Measurements from ENCODE around the gene KRT86.
"Not testable (repeated sequence)": the region's sequence is repeated elsewhere in the genome, so short reads cannot be mapped to it uniquely, and the experiment has no call there.

The KRT86 gene

DNA sequence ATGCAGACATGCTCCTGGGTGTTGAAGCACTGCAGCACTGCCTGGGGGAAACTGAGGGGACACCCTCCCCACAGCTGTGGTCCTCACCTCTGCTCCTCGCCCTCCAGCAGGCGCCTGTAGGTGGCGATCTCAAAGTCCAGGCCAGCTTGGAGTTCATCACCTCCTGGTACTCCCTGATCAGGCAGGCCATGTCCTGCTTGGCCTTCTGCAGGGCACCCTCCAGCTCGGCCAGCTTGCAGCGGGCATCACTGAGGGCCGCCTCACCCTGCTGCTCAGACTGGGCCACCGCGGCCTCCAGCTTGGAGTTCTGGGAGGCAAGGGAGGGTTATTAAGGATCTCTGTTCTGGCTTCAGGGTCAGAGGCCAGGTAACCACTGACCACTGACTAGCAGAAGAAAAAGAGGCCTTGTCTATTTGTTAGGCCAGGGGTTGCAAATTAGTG, 22.2 kb upstream of the KRT86 start:
- not testable (repeated sequence) for DNase-seq (ENCODE audit: low spot score)

DNA sequence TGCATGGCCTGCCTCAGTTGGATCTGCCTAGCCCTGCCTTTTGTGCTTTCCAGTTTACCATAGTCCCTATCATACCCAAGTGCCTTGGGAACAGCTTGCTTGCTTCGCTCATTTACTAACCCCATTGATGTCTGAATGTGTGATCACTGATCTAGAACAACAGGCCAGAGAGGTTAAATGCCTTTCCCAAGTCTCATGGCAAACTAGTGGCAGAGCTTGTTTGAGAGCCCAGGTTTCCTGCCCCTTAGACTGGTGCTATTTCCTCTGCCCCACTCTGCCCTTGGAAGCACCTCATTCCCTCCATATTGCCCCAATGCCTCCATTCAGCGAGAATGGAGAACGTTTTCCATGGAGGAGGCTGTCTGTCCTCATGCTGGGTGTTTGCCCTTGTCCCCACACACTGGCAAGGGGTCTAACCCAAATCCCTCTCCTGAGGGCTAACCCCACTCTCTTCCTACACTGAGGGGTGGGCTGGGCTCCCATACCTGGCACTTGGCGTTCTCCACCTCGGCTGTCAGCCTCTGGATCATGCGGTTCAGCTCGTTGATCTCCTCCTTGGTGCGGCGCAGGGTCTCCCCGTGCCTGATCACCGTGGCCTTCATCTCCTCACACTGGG, 21.6 kb upstream of the KRT86 start:
- no peak for DNase-seq (ENCODE audit: low spot score)

DNA sequence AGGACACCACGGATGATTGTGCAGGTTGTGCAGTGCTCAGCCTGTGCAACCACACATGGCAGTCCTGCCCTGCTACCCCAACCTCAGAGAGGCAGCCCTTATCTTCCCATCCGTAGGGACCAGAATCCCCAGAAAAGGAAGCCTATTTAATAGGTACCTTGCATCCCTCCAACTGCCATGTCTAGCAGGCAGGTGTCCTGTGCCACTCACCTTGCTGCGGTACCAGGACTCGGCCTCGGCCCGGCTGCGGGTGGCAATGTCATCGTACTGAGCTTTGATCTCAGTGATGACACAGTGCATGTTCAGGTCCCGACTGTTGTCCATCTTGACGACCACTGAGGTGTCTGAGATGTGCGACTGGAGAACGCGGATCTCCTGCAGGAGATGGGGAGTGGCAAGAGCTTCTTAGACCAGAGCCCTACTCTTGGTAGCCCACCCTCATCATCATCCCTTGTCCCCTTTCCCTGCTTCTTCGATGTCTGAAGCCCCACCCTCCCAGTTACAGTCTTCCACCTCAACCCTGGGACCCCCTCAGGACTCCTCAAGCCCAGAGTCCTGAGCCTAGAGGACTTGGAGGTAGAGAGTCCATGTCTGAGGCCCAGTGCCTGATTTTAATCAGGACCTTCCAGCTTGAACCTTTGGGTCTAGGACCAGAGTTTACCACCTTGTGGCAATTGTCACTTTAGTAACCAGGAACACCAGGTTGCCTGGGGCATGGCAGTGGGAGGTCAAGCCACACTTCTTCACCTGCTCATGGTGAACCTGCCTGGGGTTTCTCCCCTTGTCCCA, 20.9 kb upstream of the KRT86 start:
- no peak for DNase-seq (ENCODE audit: low spot score)

DNA sequence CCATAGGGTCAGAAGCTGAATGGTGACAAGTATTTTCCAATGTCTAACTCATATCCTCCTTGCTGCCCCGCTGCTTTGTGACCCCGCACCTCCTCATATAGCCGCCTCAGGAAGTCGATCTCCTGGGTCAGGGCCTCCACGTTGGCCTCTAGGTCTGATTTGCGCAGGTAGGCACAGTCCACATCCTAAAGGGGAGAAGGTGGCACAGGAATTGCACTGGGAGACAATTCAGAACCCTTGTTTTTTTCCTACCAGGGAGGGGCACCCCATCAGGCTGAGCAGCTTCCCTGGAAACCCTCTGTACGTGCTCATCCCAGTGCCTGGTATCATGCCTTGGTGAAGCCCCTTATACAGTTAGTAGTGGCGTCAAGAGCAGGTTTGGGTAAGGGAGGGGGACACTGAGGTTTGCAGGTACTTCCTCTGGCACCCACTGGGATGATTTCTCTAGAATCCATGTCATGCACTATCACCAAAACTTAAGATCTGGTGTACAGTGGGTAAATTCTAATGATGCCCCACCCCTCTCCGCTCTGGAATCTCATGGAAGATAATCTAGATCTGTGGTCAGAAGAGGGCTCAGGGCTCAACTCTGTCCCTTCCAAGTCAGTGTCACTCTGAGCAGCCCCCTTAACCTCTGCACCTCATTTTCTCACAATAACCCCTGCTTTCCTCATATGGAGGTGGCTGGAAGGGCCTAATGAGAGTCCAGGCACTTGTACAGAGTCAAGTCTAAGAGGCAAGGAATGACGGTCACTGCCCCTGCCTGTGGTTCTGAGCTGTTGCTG, 20.1 kb upstream of the KRT86 start:
- DNase-seq (ENCODE audit: low spot score): no peak

DNA sequence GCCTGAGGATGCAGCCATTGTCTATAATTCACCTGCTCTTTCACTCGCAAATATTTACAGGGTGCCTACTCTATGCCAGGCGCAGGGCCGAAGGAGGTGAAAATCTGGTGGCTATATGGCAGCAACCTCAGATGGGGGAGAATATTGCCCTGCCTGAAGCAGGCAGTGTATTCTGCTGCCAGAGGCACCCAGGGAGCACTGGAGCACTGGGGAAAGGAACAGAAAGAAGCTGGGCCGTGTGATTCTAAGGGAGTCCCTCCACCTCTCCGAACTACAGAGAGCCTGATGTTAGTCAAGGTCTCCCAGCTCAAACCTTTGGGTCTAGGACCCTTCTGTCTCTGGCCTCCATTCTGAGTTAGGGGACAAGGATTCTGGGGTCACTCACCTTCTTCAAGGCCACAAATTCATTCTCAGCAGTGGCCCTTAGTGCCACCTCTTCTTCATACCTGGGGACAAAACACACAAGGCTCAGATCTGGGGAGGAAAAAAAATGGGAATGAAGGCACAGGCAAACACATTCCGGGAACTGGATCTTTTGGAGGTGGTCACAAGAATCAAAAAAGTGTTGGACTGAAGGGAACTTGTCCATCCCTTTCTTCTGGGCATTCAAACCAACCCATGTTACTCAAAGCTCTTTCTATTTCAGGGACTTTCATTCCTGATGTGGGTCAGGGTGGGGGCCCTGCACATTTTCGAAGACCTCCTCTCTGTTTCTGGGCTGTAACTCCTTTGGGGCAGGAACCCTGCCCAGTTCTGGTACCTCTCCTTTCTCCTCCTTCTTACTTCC, 19.3 kb upstream of the KRT86 start:
- DNase-seq (ENCODE audit: low spot score): no peak

DNA sequence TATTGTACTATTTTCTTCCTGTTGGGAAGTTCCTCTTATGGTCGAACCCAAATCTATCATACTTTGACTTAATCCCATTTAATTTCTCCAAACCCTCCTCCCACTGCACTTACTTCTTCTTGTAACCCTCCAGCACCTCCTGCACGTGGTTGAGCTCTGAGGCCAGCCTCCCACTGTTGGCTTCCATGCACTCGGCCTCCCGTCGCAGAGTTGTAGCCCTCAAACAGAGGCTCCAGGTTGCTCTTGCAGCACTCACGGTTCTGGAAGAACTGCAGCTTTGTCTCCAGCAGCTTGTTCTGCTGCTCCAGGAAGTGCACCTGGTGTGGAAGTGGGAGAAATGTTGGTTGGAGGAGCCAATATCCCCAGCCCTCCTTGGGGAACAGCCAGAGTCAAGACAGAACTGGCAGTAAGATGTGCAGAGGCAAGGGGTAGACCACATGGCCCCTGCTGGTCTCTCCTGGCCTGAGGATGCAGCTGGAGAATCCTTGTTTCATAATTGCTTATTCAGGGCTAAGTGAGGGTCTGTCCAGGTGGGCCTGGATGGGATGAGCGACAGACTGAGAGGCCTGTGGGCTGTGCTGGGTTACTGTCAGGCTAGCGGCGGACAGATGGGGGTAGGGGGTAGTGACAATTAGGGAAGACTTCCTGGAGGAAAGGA, 18.4 kb upstream of the KRT86 start:
- DNase-seq (ENCODE audit: low spot score): no peak

DNA sequence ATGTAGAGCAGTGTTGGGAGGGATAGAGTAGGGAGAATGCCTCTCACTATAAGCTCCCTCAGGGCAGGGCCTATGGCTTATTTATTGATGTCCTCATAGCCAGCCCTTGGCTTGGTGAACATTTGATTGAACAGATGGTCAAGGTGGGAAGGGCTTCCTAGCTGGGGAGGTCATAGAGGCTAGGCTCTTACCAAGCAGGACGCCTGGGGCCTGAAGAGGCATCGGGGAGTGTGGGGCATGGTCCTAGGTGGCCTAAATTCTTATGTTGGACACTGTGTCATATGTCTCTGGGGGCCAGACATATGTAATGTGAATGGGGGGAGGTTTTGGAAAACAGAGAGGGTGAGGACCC, 17.9 kb upstream of the KRT86 start:
- no peak for DNase-seq (ENCODE audit: low spot score)

DNA sequence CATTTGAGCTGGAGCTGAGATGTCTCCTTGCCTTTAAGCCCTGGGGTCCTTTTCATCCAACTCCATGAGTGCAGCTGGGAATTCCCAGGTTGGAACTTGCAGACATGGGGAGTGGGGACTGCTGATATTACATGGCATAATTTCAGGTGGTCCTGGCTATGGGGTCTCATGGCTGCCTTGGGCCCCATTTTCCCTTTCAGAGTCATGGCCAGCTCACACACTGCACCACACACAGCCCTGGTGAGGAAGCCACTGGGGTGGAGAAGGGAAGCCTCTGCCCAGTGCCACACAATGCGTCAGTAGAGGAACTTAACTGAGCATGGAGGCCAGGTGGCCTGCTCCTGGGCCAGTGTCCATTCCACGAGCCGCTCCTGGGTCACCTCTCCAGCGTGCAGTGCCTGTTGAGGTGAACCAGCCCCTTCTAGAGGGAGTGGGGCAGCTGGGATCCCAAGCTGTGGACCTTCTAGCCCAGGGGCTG, 17.3 kb upstream of the KRT86 start:
- no peak for DNase-seq (ENCODE audit: low spot score)

DNA sequence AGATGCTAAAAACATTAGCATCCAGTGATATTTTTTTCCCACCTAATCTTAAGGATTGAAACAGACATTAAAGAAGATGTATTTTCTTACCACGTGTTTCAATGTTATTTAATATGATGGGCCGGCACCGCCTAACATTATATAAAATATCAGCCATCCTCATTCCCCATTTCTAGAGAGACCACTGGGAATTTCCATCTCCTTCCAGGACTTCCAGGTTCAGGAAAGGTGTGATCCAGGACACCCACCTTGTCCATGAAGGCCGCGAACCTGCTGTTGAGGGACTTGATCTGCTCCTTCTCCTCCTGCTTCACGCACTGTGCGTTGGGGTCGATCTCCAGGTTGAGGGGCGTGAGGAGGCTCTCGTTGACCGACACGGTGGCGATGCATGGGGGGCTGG, 16.5 kb upstream of the KRT86 start:
- DNase-seq (ENCODE audit: low spot score): not testable (repeated sequence)

DNA sequence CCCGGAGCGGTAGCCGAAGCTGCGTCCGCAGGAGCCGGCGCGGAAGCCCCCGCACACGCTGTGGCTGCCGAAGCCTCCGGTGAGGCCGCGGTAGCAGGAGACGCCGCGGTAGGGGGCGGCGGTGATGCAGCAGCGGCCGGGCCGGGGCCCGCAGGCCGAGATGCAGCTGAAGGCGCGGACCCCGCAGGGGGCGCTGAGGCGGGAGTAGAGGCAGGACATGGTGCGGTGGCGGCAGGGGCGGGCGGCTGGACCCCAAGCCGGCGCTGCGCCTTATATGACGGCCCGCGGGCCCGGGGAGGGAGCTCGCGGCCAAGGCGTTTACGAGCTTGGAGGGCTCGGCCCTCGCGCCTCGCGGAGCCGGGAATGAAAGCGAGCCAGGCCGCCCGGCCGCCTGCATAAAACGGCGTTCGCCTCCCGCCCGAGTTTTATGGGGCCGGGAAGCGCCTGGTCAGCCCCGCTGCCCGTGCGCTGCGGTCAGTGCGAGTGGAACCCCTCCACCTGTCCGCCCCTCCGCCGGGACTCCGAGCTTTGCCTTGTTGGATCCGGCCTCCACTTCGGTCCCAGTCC, 16.0 kb upstream of the KRT86 start:
- DNase-seq (ENCODE audit: low spot score): no peak

DNA sequence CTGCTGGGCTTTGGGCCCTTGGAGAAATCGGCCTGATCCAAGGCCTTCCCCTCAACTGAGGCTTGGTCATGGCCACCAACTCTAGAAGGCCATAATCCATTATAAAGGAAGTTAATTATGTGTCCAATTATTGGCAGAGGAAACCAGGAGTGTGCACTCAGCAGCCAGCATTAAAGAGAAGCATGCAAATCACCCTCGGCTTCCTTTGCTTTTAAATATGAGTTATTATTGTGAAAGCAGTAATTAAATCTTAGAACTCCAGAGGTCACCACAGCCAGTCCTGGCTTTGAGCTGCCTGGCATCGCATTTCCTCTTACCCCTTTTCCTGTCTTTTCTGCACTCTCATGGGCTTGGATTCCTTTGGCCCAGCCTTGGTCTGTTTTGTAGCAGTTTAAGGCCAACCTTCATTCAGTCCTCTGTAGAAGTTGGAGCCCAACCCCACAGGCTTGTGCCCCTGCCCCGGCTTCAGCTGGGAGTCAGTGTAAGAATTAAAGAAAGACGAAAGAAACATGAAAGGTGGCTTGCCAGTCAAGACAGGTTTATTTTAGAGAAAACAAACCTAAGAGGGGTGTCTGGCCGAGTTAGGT, 14.7 kb upstream of the KRT86 start:
- no peak for DNase-seq (ENCODE audit: low spot score)

DNA sequence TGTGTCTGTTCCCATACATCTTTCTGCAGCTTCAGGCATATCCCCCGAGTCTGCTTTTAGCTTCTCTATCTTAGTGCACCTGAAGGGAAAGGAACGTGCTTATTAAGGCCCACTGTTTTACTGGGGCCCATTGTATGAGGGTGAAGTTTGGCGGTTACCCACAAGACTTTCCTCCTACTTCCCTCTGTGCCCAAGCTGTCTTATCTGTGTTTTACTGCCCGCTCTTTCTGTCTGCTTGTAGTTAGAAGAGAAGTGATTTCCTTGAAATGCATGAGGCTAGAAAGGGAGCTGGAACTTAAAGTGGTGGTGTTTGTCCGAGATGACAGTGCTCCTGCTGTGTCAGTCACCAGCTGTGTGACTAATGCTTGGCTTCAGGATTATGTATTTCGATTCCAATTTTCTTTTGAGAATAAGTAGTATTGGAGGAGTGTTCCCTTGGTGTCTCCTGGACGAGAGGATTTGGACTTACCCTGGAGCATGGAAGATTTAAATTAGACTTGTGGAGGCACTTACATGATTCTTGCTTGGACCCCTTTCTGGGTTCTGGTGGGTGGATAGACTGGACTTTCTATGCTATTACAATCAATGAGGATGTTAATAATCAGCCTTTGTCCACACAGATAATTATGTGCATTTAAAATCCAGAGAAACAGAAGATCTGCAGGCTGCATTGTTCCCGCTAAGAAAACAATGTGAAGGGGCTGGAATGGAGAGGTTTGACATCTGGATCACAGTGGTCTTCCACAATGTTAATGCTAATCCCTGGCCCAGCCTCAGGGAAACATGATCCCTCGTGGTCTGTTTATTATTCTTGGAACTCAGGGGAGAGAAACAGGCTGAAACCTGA, 13.9 kb upstream of the KRT86 start:
- no peak for DNase-seq (ENCODE audit: low spot score)

DNA sequence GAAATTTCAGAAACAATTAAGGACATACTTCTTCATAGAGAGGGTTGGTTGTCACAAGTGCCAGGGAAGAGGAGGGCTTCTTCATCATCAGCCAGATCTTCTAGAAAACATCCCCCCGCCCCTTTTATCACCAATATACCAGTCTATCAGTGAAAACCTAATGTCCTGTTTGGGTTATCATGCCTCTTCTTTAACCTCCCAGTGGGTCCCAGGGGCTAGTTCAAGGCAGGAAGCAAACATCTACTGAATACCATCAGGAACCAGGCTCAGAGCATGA, 13.3 kb upstream of the KRT86 start:
- DNase-seq (ENCODE audit: low spot score): no peak

DNA sequence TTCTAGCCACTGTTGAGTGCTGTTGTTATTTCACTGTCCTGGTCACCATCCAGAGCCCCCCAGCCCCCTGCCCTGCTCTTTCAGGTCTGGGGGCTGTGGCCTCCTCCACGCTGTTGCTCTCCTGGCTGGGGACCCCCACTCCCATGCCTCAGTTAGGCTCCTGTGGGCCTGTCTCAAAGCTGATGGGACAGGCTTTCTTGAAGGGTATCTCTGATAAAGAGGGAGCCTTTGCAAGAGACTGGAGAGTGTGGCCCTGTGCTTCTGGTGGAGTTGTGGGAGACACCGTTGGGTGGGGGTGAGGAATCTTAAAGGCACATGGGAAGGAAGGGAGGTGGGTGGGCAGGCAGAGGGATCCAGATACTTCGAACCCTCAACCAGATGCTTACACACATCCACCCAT, 12.2 kb upstream of the KRT86 start:
- no peak for DNase-seq (ENCODE audit: low spot score)

DNA sequence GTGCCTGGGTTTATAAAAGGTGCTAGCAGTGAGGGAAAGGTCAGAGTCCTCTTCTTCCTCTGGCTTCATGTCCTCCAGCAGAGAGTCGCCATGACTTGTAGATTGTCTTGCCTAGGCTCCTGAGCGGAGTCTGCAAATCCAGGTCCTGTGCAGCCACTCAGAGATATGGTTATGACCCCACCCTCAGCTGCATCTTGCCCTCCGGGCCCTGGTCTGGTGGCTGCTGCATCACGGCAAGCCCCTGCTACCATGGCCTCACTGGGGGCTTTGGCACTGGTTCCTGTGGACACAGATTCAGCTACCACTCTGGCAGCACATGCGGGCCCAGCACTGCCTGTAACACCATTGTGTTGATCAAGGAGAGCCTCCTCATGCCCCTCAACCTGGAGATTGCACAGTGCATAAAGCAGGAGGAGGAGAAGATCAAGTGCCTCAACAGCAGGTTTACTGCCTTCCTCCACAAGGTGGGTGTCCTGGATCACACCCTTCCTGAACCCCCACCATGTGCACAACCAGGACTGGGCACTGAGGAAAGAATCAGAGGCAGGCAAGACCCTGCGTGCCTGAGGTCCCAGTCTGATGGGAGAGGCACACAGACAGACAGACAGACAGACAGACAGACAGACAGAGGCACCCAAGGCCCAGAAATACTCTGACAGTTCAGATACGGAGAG, 10.5 kb upstream of the KRT86 start:
- no peak for DNase-seq (ENCODE audit: low spot score)

DNA sequence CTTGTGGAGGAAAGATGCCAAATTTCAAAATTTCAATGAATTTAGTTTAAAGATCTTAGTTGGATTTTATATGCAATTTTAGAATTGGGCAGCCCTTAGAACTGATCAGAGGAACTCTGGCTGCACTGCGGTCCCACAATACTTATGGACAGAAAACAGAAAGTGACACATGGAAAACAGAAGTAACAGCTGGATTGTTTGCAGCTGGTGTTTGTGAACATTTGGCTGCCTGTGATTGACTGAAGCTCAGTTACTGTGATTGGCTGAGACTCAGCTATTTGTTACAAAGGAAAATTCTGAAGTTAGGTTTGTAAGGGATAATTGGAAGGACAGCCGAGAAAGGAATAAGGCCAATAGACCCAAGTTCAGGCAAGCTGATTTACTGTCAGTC, 10.0 kb upstream of the KRT86 start:
- DNase-seq (ENCODE audit: low spot score): no peak

DNA sequence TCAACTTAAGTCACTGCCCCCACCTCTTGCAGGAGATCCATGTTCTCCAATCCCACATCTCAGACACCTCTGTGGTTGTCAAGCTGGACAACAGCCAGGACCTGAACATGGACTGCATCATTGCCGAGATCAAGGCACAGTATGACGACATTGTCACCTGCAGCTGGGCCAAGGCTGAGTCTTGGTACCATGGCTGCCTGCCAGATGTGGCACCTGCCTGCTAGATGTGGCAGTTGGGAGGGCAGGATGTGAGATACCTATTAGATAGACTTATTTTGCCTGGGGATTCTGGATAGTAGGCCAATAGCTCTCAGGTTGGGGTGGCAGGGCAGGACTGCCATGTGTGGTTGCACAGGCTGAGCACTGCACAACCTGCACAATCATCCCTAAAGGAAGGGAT, 7.9 kb upstream of the KRT86 start:
- DNase-seq (ENCODE audit: low spot score): no peak

DNA sequence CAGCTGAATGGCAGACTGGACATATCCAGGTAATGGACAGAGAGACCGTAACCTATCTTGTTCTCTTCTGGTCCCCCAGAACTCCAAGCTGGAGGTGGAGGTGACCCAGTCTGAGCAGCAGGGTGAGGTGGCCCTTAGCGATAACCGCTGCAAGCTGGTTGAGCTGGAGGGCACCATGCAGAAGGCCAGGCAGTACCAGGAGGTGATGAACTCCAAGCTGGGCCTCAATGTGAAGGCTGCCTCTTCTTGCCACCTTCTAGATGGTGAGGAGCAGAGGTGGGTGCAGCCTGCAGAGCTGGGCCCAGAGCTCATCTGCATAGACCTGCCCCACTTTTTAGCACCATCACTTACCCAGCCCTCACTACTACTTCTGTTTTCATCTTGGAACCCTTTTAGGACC, 7.2 kb upstream of the KRT86 start:
- DNase-seq (ENCODE audit: low spot score): no peak

DNA sequence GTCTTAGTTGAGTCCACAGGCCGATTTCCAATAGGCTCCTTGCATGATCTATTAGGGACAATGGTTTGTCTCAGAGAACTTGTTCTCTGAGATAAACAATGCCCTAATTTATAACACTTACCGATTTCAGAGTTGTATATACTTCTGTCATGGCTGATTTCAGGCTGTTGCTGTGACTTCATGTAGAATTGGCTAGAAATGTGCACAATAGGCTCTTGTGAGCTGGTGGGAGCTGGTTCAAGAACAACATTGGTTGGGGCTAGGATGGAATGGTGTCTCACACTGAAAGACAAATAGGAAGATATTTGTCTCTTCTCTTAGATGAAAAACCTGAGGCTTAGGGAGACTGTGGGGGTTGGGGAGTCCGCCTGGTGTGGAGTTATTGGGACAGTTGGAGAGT, 6.7 kb upstream of the KRT86 start:
- no peak for DNase-seq (ENCODE audit: low spot score)

DNA sequence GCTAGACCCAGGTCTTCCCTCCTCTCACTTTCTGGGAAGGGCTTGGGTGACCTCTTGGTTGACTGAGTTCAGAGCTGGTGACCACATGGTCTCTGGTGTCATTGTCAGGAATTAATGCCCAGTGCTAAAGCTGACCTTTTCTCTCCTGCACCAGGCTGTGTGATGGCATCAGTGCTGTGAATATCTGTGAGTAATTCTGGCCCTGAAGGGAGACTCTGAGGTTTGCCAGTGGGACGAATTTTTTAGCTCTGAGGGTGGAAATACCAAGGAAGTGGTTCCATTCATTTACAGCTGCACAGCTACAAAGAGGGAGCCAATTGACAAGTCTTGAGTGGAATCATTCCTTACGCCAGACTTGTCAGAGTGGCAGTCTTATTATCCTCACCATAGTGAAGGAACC, 6.2 kb upstream of the KRT86 start:
- no peak for DNase-seq (ENCODE audit: low spot score)

Measured in RKO (cell line).